ENCODE results near the gene INTS11.
A peak's percentile ranks its signal among the peaks of the same experiment; 100 is the strongest.

Gene INTS11

DNA sequence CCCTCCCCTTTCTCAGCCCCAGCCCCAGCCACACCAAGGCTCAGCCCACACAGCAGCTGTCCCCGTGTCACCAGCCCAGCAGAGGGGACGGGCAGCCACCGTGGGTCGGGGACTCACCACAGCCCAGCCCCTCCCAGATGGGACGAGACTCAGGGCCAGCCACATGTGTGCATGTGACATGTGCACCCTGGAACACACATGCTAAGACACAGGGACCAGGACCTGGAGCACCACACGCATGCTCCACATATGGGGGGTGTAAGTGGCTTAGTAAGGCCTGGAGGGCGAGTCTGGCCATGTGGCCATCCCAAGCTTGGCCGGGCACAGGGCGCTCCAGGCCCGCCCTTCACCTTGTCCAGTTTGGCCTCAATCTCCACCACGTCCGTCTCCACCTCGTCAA is 20.7 kb downstream of the INTS11 start:
- TF ChIP-seq SPI1 (IDR thresholded peaks at IDR 0.05; ENCODE audit: low read depth, low read length) (no peak), POU2F2 (IDR thresholded peaks at IDR 0.05; ENCODE audit: low read depth, low read length) (no peak), TAF1 (IDR thresholded peaks at IDR 0.05; ENCODE audit: low read depth, low read length) (no peak), PAX5 (IDR thresholded peaks at IDR 0.05; ENCODE audit: insufficient read depth, low read length, severe bottlenecking) (no peak), POLR2AphosphoS5 (IDR thresholded peaks at IDR 0.05; ENCODE audit: low read depth, low read length) (no peak), POLR2A (IDR thresholded peaks at IDR 0.05; ENCODE audit: low read depth, low read length) (no peak)
- no peak for FAIRE-seq
- DNase-seq (ENCODE audit: insufficient read length, low spot score) = no peak

GRCh38 chr1:1302951-1303509 is 21.4 kb downstream of the INTS11 start:
- FAIRE-seq (no peak), DNase-seq (ENCODE audit: insufficient read length, low spot score) (no peak)
- TF ChIP-seq POLR2A (IDR thresholded peaks at IDR 0.05; ENCODE audit: low read depth, low read length) (no peak), POLR2AphosphoS5 (IDR thresholded peaks at IDR 0.05; ENCODE audit: low read depth, low read length) (no peak), PAX5 (IDR thresholded peaks at IDR 0.05; ENCODE audit: insufficient read depth, low read length, severe bottlenecking) (no peak), POU2F2 (IDR thresholded peaks at IDR 0.05; ENCODE audit: low read depth, low read length) (no peak), TAF1 (IDR thresholded peaks at IDR 0.05; ENCODE audit: low read depth, low read length) (no peak), SPI1 (IDR thresholded peaks at IDR 0.05; ENCODE audit: low read depth, low read length) (no peak)

DNA sequence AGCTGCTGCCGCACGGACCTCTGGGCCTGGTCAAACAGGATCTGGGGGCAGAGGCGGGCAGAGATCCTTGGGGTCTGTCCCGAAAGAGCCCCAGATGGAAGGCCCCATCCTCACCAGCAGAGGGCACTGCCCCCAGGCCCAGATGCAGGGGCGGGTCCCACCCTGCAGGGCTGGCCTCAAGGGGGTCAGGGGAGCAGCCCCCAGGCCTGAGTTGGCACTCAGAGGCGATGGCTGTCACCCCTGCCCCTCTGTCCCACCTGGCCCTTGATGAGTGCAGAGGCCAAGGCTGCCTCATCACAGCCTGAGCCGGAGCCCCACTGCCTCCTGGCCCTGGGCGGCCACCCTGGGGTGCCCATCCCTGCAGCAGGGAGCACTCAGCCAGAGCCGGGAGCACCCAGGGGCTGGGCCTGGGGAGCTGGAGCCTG is 22.4 kb downstream of the INTS11 start:
- FAIRE-seq (no peak), DNase-seq (ENCODE audit: insufficient read length, low spot score) (no peak)
- TF ChIP-seq POLR2AphosphoS5 (IDR thresholded peaks at IDR 0.05; ENCODE audit: low read depth, low read length) (no peak), TAF1 (IDR thresholded peaks at IDR 0.05; ENCODE audit: low read depth, low read length) (no peak), POLR2A (IDR thresholded peaks at IDR 0.05; ENCODE audit: low read depth, low read length) (no peak), SPI1 (IDR thresholded peaks at IDR 0.05; ENCODE audit: low read depth, low read length) (no peak), PAX5 (IDR thresholded peaks at IDR 0.05; ENCODE audit: insufficient read depth, low read length, severe bottlenecking) (no peak), POU2F2 (IDR thresholded peaks at IDR 0.05; ENCODE audit: low read depth, low read length) (no peak)

GRCh38 chr1:1300352-1300739 is 24.1 kb downstream of the INTS11 start:
- no peak for DNase-seq (ENCODE audit: insufficient read length, low spot score)
- no peak for FAIRE-seq
- TF ChIP-seq TAF1 (IDR thresholded peaks at IDR 0.05; ENCODE audit: low read depth, low read length) (no peak), SPI1 (IDR thresholded peaks at IDR 0.05; ENCODE audit: low read depth, low read length) (no peak), POLR2AphosphoS5 (IDR thresholded peaks at IDR 0.05; ENCODE audit: low read depth, low read length) (no peak), PAX5 (IDR thresholded peaks at IDR 0.05; ENCODE audit: insufficient read depth, low read length, severe bottlenecking) (no peak), POU2F2 (IDR thresholded peaks at IDR 0.05; ENCODE audit: low read depth, low read length) (no peak), POLR2A (IDR thresholded peaks at IDR 0.05; ENCODE audit: low read depth, low read length) (no peak)

DNA sequence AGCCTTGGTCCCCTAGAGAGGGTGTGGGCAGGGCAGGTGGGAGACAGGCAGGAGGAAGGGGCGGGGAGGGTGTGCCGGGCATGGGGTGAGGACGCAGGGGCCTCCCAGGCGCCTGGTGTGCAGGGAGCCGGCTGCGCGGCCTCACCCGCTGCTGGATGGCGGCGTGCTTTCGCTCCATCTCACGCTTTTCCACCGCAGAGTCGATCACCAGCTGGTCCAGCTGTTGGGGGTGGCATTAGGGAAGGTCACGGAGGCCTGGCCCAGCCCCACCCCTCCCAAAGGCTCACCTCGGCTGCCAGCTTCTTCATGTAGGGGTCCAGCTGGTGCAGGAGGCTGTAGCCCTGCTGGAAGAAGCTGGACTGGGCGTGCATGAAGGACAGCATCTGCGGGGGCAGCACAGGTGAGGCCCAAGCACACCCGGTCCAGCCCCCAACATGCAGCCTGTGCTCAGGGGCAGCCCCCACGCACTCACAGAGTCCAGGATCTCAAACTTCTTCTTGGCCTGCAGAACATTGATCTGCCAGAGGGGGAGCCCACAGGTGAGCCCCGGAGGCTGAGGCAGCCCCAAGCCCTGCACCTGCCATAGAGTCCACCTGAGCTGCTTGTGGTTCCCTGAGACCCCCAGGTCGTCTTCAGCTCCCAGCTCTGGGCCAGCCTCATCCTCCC is 24.6 kb downstream of the INTS11 start:
- TF ChIP-seq SPI1 (IDR thresholded peaks at IDR 0.05; ENCODE audit: low read depth, low read length) (no peak), POLR2A (IDR thresholded peaks at IDR 0.05; ENCODE audit: low read depth, low read length) (no peak), TAF1 (IDR thresholded peaks at IDR 0.05; ENCODE audit: low read depth, low read length) (no peak), POLR2AphosphoS5 (IDR thresholded peaks at IDR 0.05; ENCODE audit: low read depth, low read length) (no peak), PAX5 (IDR thresholded peaks at IDR 0.05; ENCODE audit: insufficient read depth, low read length, severe bottlenecking) (no peak), POU2F2 (IDR thresholded peaks at IDR 0.05; ENCODE audit: low read depth, low read length) (no peak)
- no peak for DNase-seq (ENCODE audit: insufficient read length, low spot score)
- peak; percentile 52 for FAIRE-seq

DNA sequence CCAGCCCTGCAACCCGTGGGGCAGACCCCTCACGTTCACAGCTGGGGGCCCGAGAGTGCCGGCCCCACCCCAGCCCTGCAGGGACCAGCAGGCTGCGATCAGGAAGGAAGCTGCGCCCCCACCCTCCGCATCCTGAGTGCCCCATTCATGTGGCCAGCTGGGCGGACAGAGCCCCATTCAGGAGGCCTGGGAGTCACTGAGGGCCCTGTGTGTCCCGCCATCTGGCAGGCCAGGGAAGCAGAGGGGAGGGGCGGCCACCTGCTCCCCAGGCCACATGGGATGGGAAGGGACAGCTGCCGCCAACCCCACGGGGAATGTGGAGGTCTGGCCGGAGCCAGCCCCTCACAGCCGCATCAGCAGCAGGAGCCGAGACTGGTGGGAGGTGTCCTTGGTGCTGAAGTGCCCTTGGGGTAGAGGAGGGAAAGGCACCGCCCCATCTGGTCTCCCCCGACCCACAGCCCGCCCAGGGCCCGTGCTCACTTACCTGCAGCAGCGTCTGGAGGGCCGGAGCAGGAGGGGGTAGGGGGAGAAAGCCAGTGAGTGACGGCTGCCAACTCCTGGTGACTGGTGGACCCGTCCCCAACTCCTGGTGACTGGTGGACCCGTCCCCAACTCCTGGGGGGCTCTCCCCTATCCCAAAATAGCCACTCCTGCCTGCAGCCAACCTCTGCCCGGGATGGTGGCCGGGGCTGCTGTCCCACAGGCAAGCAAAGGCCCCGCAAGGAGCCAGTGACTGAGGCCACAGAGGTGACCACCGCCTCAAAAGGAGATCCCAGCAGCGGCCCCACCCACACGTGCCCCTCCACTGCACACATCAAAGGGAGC is 25.4 kb downstream of the INTS11 start:
- FAIRE-seq (no peak), DNase-seq (ENCODE audit: insufficient read length, low spot score) (no peak)
- TF ChIP-seq POU2F2 (IDR thresholded peaks at IDR 0.05; ENCODE audit: low read depth, low read length) (no peak), POLR2A (IDR thresholded peaks at IDR 0.05; ENCODE audit: low read depth, low read length) (no peak), PAX5 (IDR thresholded peaks at IDR 0.05; ENCODE audit: insufficient read depth, low read length, severe bottlenecking) (no peak), SPI1 (IDR thresholded peaks at IDR 0.05; ENCODE audit: low read depth, low read length) (no peak), POLR2AphosphoS5 (IDR thresholded peaks at IDR 0.05; ENCODE audit: low read depth, low read length) (no peak), TAF1 (IDR thresholded peaks at IDR 0.05; ENCODE audit: low read depth, low read length) (no peak)

- DNase-seq (ENCODE audit: insufficient read length, low spot score) (no peak), FAIRE-seq (no peak)
- TF ChIP-seq SPI1 (IDR thresholded peaks at IDR 0.05; ENCODE audit: low read depth, low read length) = no peak
- no peak for TF ChIP-seq POLR2AphosphoS5 (IDR thresholded peaks at IDR 0.05; ENCODE audit: low read depth, low read length)
- no peak for TF ChIP-seq POLR2A (IDR thresholded peaks at IDR 0.05; ENCODE audit: low read depth, low read length)
- no peak for TF ChIP-seq POU2F2 (IDR thresholded peaks at IDR 0.05; ENCODE audit: low read depth, low read length)
Observed at GRCh38 chr1:1297802-1298424, 26.5 kb downstream of the INTS11 start.

- TF ChIP-seq SPI1 (IDR thresholded peaks at IDR 0.05; ENCODE audit: low read depth, low read length) (no peak), PAX5 (IDR thresholded peaks at IDR 0.05; ENCODE audit: insufficient read depth, low read length, severe bottlenecking) (no peak), TAF1 (IDR thresholded peaks at IDR 0.05; ENCODE audit: low read depth, low read length) (no peak), POLR2A (IDR thresholded peaks at IDR 0.05; ENCODE audit: low read depth, low read length) (no peak), POLR2AphosphoS5 (IDR thresholded peaks at IDR 0.05; ENCODE audit: low read depth, low read length) (no peak), POU2F2 (IDR thresholded peaks at IDR 0.05; ENCODE audit: low read depth, low read length) (no peak)
- FAIRE-seq = no peak
Observed at GRCh38 chr1:1296070-1297061, 28.1 kb downstream of the INTS11 start.

More at GRCh38 chr1:1296070-1297061, 28.1 kb downstream of the INTS11 start:
- DNase-seq (ENCODE audit: insufficient read length, low spot score) = no peak

Data from GM12891 (cell line).